ENCODE results near the gene THYN1. TPM values are rescaled to one million over a fixed set of nuclear protein-coding genes. Genes with fewer than 3 reads are reported as not detected.

Gene THYN1
- total RNA-seq, 1 experiment from 2014 or later, result 26.0 TPM

- Mint-ChIP-seq H3K27me3 (ENCODE audit: unreplicated experiment) (no peaks in the 10 kb centered on the region), H3K9me3 (ENCODE audit: low read depth, unreplicated experiment) (no peaks in the 10 kb centered on the region), H3K27ac (ENCODE audit: unreplicated experiment) (no peak overlapping the region), H3K36me3 (ENCODE audit: insufficient read depth, unreplicated experiment) (no peaks in the 10 kb centered on the region), H3K4me1 (ENCODE audit: low read depth, unreplicated experiment) (no peaks in the 10 kb centered on the region), H3K4me3 (ENCODE audit: low read depth, unreplicated experiment) (no peak overlapping the region)
- DNase-seq, result no peak
- no TSS peak for BruUV-seq (replicated peaks)
- CTCF ChIA-PET, result no interaction called here
- no peak for TF ChIP-seq CTCF (IDR thresholded peaks at IDR 0.05; ENCODE audit: unreplicated experiment)
- intact Hi-C loops (cut with micrococcal nuclease; ENCODE audit: unreplicated experiment), result no loop called here
These were observed 10.8 kb downstream of the THYN1 start for GRCh38 chr11:134242376-134242775.

- no peak for TF ChIP-seq CTCF (IDR thresholded peaks at IDR 0.05; ENCODE audit: unreplicated experiment)
- Mint-ChIP-seq H3K4me3 (ENCODE audit: low read depth, unreplicated experiment) (no peak overlapping the region), H3K4me1 (ENCODE audit: low read depth, unreplicated experiment) (no peaks in the 10 kb centered on the region), H3K9me3 (ENCODE audit: low read depth, unreplicated experiment) (no peaks in the 10 kb centered on the region), H3K27me3 (ENCODE audit: unreplicated experiment) (no peaks in the 10 kb centered on the region), H3K36me3 (ENCODE audit: insufficient read depth, unreplicated experiment) (no peaks in the 10 kb centered on the region), H3K27ac (ENCODE audit: unreplicated experiment) (no peak overlapping the region)
- intact Hi-C loops (cut with micrococcal nuclease; ENCODE audit: unreplicated experiment), result no loop called here
- no peak for DNase-seq
- BruUV-seq (replicated peaks), result no TSS peak
- CTCF ChIA-PET, result no interaction called here
These were observed 12.6 kb downstream of the THYN1 start for GRCh38 chr11:134240592-134240991.

- Mint-ChIP-seq H3K27ac (ENCODE audit: unreplicated experiment) (no peak overlapping the region), H3K36me3 (ENCODE audit: insufficient read depth, unreplicated experiment) (no peaks in the 10 kb centered on the region), H3K9me3 (ENCODE audit: low read depth, unreplicated experiment) (no peaks in the 10 kb centered on the region), H3K4me3 (ENCODE audit: low read depth, unreplicated experiment) (no peak overlapping the region), H3K27me3 (ENCODE audit: unreplicated experiment) (no peaks in the 10 kb centered on the region), H3K4me1 (ENCODE audit: low read depth, unreplicated experiment) (no peaks in the 10 kb centered on the region)
- DNase-seq, result no peak
- CTCF ChIA-PET, result no interaction called here
- intact Hi-C loops (cut with micrococcal nuclease; ENCODE audit: unreplicated experiment), result no loop called here
- no TSS peak for BruUV-seq (replicated peaks)
- TF ChIP-seq CTCF (IDR thresholded peaks at IDR 0.05; ENCODE audit: unreplicated experiment), result no peak
These were observed 14.2 kb downstream of the THYN1 start for GRCh38 chr11:134238956-134239355.

- no peak for DNase-seq
- Mint-ChIP-seq H3K36me3 (ENCODE audit: insufficient read depth, unreplicated experiment) (no peaks in the 10 kb centered on the region), H3K27ac (ENCODE audit: unreplicated experiment) (no peak overlapping the region), H3K4me1 (ENCODE audit: low read depth, unreplicated experiment) (no peaks in the 10 kb centered on the region), H3K4me3 (ENCODE audit: low read depth, unreplicated experiment) (no peak overlapping the region), H3K9me3 (ENCODE audit: low read depth, unreplicated experiment) (no peaks in the 10 kb centered on the region), H3K27me3 (ENCODE audit: unreplicated experiment) (no peaks in the 10 kb centered on the region)
- no peak for TF ChIP-seq CTCF (IDR thresholded peaks at IDR 0.05; ENCODE audit: unreplicated experiment)
- intact Hi-C loops (cut with micrococcal nuclease; ENCODE audit: unreplicated experiment), result no loop called here
- no TSS peak for BruUV-seq (replicated peaks)
- CTCF ChIA-PET, result no interaction called here
These were observed 15.6 kb downstream of the THYN1 start for GRCh38 chr11:134237557-134237922.
